OCI-LY7 (cell line): ENCODE results near the gene RHBDL2. TPM values are rescaled to one million over a fixed set of nuclear protein-coding genes. Genes with fewer than 3 reads are reported as not detected.
"Not testable (repeated sequence)": the region's sequence is repeated elsewhere in the genome, so short reads cannot be mapped to it uniquely, and the experiment has no call there.

Source experiments
- BruUV-seq: library from RNA; stranded (reverse); fragments of 400-500 nt; replicated peaks from 2 replicates; lab custom pipeline; 2021; lab: Mats Ljungman, UMichigan
- CTCF ChIA-PET: fragments of 300-600 bp; sonication (Branson Sonifier 250); formaldehyde crosslinking; loops from one replicate; lab custom pipeline; 2022; ENCODE audit warnings: antibody characterized with exemption; ENCODE audit not compliant: unreplicated experiment; lab: Charles Lee
- POLR2A ChIA-PET: fragments of 300-600 bp; sonication (Branson Sonifier 250); formaldehyde crosslinking; loops from one replicate; lab custom pipeline; 2022; ENCODE audit warnings: antibody characterized with exemption; lab: Charles Lee
- DNase-seq: peaks from one replicate; pipeline ENCODE4 v3.0.0-alpha.2; 2015; ENCODE audit warnings: low spot score
- H2AFZ ChIP-seq: fragments of 200-600 bp; sonication (generic), shearing (Covaris generic); 2 replicates; pipeline ENCODE4 v1.6.1; 2014; ENCODE audit warnings: mild to moderate bottlenecking, antibody characterized with exemption, low read length, moderate library complexity
- H3K27ac ChIP-seq: fragments of 200-600 bp; sonication (generic); 2 replicates; pipeline ENCODE4 v1.5.1; 2014; ENCODE audit warnings: mixed run types, low read depth, mild to moderate bottlenecking, moderate library complexity, low read length, inconsistent platforms; ENCODE audit not compliant: poor library complexity, severe bottlenecking
- H3K36me3 ChIP-seq: fragments of 200-600 bp; sonication (generic); 2 replicates; pipeline ENCODE4 v1.6.1; 2014; ENCODE audit warnings: mild to moderate bottlenecking, antibody characterized with exemption, low read length, moderate library complexity, mixed read lengths; ENCODE audit not compliant: insufficient read depth
- H3K4me1 ChIP-seq: fragments of 200-600 bp; sonication (generic); 2 replicates; pipeline ENCODE4 v1.5.1; 2014; ENCODE audit warnings: mild to moderate bottlenecking, low read length; ENCODE audit not compliant: insufficient read depth, poor library complexity, severe bottlenecking
- H3K4me2 ChIP-seq: fragments of 200-600 bp; sonication (generic); 2 replicates; pipeline ENCODE4 v1.6.1; 2014; ENCODE audit warnings: mild to moderate bottlenecking, low read length
- H3K4me3 ChIP-seq: fragments of 200-600 bp; sonication (generic); 2 replicates; pipeline ENCODE4 v1.5.1; 2014; ENCODE audit warnings: mild to moderate bottlenecking, low read depth, low read length; ENCODE audit not compliant: poor library complexity, severe bottlenecking
- H3K79me2 ChIP-seq: fragments of 200-600 bp; sonication (generic); 2 replicates; pipeline ENCODE4 v1.6.1; 2016; ENCODE audit warnings: low read depth, mild to moderate bottlenecking, low read length, moderate library complexity, mixed read lengths; ENCODE audit not compliant: insufficient read depth
- H3K9me2 ChIP-seq: fragments of 200-600 bp; sonication (generic); 2 replicates; pipeline ENCODE4 v1.6.1; 2016; ENCODE audit warnings: mild to moderate bottlenecking, low read length, mixed read lengths; ENCODE audit not compliant: insufficient read depth
- H3K9me3 ChIP-seq: fragments of 200-600 bp; sonication (generic); 2 replicates; pipeline ENCODE4 v1.6.1; 2014; ENCODE audit warnings: mild to moderate bottlenecking, mixed run types, low read length, mixed read lengths
- H4K20me1 ChIP-seq: fragments of 200-600 bp; sonication (generic); 2 replicates; pipeline ENCODE4 v1.6.1; 2014; ENCODE audit warnings: mild to moderate bottlenecking, antibody characterized with exemption, low read length, moderate library complexity, mixed read lengths; ENCODE audit not compliant: insufficient read depth
- EZH2phosphoT487 ChIP-seq: fragments of 200-600 bp; sonication (generic); IDR thresholded peaks from 2 replicates; pipeline ENCODE4 v1.6.1; 2018; ENCODE audit warnings: low read depth, borderline replicate concordance, mild to moderate bottlenecking, mixed run types, antibody characterized with exemption, low read length, moderate library complexity, mixed read lengths
- intact Hi-C: fragments of 100-400 bp; cut with micrococcal nuclease; formaldehyde crosslinking; loops from one replicate; pipeline ENCODE4 v1.10.0; 2022; ENCODE audit not compliant: unreplicated experiment
- total RNA-seq, 2 experiments: library from RNA; depleted of rRNA in 1 of 2; stranded (reverse); fragments of >200 nt in 1 of 2; shearing (Covaris generic) in 1 of 2; gene quantifications; 2 replicates each; pipeline ENCODE4 v1.2.3, GENCODE V29; 2014 to 2022
- TF ChIP-seq, protein P1 (sequence below): fragments of 200-600 bp; sonication (generic); conservative IDR thresholded peaks from 2 replicates; pipeline ENCODE4 v1.5.1; 2014; ENCODE audit warnings: mild to moderate bottlenecking, antibody characterized with exemption, low read length, moderate library complexity, mixed read lengths

The RHBDL2 gene
- total RNA-seq, 2 experiments from 2014 or later = not detected

DNA sequence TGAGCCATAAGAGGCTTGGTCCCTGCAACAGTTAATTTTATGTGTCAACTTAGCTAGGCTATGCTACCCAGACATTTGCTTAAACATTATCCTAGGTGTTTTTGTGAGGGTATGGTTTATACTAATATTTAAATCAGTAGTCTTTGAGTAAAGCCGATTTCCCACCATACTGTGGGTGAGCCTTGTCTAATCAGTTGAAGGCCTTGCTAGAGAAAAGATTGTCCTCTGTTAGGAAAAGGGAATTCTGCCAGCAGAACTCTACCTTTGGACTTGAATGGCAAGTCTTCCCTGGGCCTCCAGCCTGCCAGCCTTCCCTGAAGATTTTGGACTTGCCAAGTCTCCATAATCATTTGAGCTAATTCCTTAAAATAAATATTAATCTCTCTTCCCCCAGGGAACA, 23.9 kb downstream of the RHBDL2 start:
- CTCF ChIA-PET = no interaction called here
- BruUV-seq = no TSS peak

DNA sequence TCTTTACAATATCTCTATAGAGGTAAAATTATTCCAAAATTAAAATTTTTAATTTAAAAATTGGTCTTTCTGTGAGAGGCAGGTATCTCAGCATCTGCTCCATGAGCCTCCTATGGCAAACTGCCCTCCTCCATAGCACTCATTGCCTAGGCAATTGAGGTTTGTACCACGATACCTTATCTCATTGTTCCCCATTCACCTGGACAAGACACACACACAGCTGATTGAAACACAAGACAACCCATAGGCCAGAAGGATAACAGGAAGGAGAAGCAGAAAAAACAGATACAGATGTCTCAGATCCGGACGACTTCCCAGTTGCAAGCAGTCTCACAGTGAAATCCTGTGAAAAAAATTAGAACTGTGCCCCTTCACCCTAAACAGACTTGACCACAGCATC, 24.3 kb downstream of the RHBDL2 start:
- Histone ChIP-seq H3K4me3 (no peak overlapping the region), H3K79me2 (no peaks in the 10 kb centered on the region), H3K27ac (no peak overlapping the region), H3K9me3 (no peaks in the 10 kb centered on the region), H3K36me3 (no peaks in the 10 kb centered on the region), H3K4me1 (no peaks in the 10 kb centered on the region), H3K9me2 (no peaks in the 10 kb centered on the region), H2AFZ (no peak overlapping the region), H3K4me2 (no peak overlapping the region), H4K20me1 (no peaks in the 10 kb centered on the region)
- intact Hi-C loops = no loop called here
- no TSS peak for BruUV-seq
- ChIA-PET POLR2A (interaction anchor here (0.7 kb wide), 1 partner anchor 150 kb away, joined by 4 read pairs; no protein-coding TSS in a partner anchor), CTCF (no interaction called here)
- TF ChIP-seq EZH2phosphoT487 = no peak
- TF ChIP-seq, protein P1, sequence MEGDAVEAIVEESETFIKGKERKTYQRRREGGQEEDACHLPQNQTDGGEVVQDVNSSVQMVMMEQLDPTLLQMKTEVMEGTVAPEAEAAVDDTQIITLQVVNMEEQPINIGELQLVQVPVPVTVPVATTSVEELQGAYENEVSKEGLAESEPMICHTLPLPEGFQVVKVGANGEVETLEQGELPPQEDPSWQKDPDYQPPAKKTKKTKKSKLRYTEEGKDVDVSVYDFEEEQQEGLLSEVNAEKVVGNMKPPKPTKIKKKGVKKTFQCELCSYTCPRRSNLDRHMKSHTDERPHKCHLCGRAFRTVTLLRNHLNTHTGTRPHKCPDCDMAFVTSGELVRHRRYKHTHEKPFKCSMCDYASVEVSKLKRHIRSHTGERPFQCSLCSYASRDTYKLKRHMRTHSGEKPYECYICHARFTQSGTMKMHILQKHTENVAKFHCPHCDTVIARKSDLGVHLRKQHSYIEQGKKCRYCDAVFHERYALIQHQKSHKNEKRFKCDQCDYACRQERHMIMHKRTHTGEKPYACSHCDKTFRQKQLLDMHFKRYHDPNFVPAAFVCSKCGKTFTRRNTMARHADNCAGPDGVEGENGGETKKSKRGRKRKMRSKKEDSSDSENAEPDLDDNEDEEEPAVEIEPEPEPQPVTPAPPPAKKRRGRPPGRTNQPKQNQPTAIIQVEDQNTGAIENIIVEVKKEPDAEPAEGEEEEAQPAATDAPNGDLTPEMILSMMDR = no peak
- no peak for DNase-seq

More for the DNA sequence above, 23.9 kb downstream of the RHBDL2 start:
- H3K9me2 ChIP-seq = no peaks in the 10 kb centered on the region
- H3K27ac ChIP-seq = no peak overlapping the region
- H3K9me3 ChIP-seq = no peaks in the 10 kb centered on the region
- H3K4me3 ChIP-seq = no peak overlapping the region
- no peaks in the 10 kb centered on the region for H3K79me2 ChIP-seq
- TF ChIP-seq EZH2phosphoT487 = no peak
- H3K36me3 ChIP-seq = no peaks in the 10 kb centered on the region
- POLR2A ChIA-PET = no interaction called here
- H3K4me1 ChIP-seq = no peaks in the 10 kb centered on the region
- no peak for DNase-seq
- H4K20me1 ChIP-seq = no peaks in the 10 kb centered on the region
- intact Hi-C loops = no loop called here
- H2AFZ ChIP-seq = no peak overlapping the region
- no peak overlapping the region for H3K4me2 ChIP-seq

DNA sequence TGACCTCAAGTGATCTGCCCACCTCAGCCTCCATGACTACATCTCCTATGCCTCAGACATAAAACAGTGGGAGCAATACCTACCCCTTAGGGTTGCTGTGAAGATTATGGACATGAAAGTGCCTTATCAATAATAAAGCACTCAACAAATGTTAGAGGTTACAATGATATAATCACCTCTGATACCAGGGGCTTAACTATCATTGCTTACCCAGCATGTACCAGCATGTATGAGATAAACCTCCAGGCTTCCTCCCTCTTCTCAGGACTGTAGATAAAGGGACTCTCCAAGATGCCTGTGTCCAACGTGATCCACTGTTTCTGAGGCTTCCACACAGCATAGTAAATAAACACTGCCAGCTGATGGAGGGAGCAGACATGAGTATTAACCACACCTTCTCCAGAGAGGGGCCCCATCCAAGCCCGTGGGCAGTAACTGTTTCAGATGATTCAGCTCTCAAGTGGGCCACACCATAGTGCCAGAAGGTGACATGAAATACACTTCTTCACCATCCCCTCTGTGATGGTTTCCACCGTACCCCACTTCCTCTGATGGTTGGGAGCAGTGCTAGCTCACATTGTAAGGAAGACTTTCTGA, 26.2 kb downstream of the RHBDL2 start:
- Histone ChIP-seq H3K4me3 (no peak overlapping the region), H3K27ac (no peak overlapping the region), H3K4me2 (no peak overlapping the region), H3K4me1 (no peaks in the 10 kb centered on the region), H3K79me2 (no peaks in the 10 kb centered on the region), H4K20me1 (no peaks in the 10 kb centered on the region), H3K9me3 (no peaks in the 10 kb centered on the region), H3K9me2 (no peaks in the 10 kb centered on the region), H2AFZ (no peak overlapping the region), H3K36me3 (no peaks in the 10 kb centered on the region)
- intact Hi-C loops = no loop called here
- no peak for DNase-seq
- ChIA-PET CTCF (no interaction called here), POLR2A (no interaction called here)
- TF ChIP-seq, protein P1 = no peak
- TF ChIP-seq EZH2phosphoT487 = no peak
- no TSS peak for BruUV-seq

DNA sequence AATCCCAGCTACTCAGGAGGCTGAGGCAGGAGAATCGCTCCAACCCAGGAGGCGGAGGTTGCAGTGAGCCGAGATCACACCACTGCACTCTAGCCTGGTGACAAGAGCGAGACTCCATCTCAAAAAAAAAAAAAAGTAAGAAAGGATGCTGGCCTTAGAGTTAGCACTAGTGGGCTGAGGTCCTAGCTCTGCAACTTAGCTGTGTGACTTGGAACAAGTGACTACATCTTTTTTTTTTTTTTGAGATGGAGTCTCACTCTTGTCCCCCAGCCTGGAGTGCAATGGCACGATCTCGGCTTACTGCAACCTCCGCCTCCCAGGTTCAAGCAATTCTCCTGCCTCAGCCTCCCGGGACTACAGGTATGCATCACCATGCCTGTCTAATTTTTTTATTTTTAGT, 26.7 kb downstream of the RHBDL2 start:
- H3K27ac ChIP-seq, intact Hi-C loops, H3K79me2 ChIP-seq, CTCF ChIA-PET, DNase-seq, H4K20me1 ChIP-seq, H2AFZ ChIP-seq, H3K4me2 ChIP-seq, H3K4me3 ChIP-seq, H3K9me2 ChIP-seq, H3K9me3 ChIP-seq, BruUV-seq, H3K36me3 ChIP-seq, POLR2A ChIA-PET, H3K4me1 ChIP-seq: not testable (repeated sequence)
